OCI-LY1 (cell line): ENCODE measurements around the gene ADAM12.

Source experiments
- EZH2 ChIP-seq: fragments of 200-600 bp; sonication (generic), shearing (Covaris generic); IDR thresholded peaks from 2 replicates; pipeline ENCODE4 v1.8.0; 2017; ENCODE audit warnings: borderline replicate concordance, mixed run types, mild to moderate bottlenecking, antibody characterized with exemption, low read length, moderate library complexity, mixed read lengths
- TF ChIP-seq, protein P1 (sequence below): fragments of 200-600 bp; sonication (generic), shearing (Covaris generic); IDR thresholded peaks from 2 replicates; pipeline ENCODE4 v1.5.1; 2017; ENCODE audit warnings: mild to moderate bottlenecking, antibody characterized with exemption, low read length, moderate library complexity, mixed read lengths

DNA sequence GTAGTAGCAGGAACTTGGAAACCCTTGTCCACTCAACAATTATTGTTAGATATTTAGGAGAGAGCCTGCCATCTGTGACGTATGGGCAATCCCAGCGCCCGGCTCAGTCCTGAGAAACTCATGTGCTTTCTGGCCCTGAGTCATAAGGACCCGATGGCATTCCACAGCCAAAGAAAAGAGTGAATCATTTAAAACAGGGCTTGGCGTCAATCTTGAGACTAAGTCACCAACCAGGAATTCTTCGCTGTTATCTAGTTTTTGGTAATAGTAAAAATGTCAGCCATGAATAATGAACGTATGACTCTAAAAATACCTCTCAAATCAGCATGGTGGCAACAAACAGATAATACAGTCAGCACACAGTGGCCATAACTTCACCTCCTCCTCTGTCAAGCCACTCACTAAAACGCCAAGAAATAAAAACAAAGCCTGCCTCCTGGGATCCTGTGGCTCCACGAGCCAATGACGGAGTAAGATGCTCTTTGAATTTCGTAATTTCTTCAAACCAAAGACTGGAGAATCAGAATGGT is 140.8 kb downstream of the ADAM12 start:
- TF ChIP-seq, protein P1, sequence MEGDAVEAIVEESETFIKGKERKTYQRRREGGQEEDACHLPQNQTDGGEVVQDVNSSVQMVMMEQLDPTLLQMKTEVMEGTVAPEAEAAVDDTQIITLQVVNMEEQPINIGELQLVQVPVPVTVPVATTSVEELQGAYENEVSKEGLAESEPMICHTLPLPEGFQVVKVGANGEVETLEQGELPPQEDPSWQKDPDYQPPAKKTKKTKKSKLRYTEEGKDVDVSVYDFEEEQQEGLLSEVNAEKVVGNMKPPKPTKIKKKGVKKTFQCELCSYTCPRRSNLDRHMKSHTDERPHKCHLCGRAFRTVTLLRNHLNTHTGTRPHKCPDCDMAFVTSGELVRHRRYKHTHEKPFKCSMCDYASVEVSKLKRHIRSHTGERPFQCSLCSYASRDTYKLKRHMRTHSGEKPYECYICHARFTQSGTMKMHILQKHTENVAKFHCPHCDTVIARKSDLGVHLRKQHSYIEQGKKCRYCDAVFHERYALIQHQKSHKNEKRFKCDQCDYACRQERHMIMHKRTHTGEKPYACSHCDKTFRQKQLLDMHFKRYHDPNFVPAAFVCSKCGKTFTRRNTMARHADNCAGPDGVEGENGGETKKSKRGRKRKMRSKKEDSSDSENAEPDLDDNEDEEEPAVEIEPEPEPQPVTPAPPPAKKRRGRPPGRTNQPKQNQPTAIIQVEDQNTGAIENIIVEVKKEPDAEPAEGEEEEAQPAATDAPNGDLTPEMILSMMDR, result no peak
- no peak for TF ChIP-seq EZH2
